Heart left ventricle (tissue), 16 donors: ENCODE results near the gene RABEP2. TPM values are rescaled to one million over a fixed set of nuclear protein-coding genes. Genes with fewer than 3 reads are reported as not detected.
"Not testable (repeated sequence)": the region's sequence is repeated elsewhere in the genome, so short reads cannot be mapped to it uniquely, and the experiment has no call there.

ENCODE experiments used
- ATAC-seq, 4 donors: fragments of 200-7000 bp; cut with Tn5 transposase; one replicate each; pipeline ENCODE4 v1.9.1; 2020 to 2022; ENCODE audit warnings: moderate library complexity in 4 of 4, mild to moderate bottlenecking in 3 of 4, moderate number of reproducible peaks in 1 of 4
- DNase-seq, 5 donors: peaks; one replicate each; pipeline ENCODE4 v3.0.0-alpha.2; 2020
- H3K27ac ChIP-seq, 12 donors: fragments of 200-600 bp; sonication (generic) in 4 of 12; one replicate each; pipeline versions ENCODE4 v1.5.0 to v1.8.0; 2016 to 2022; ENCODE audit warnings: mild to moderate bottlenecking in 2 of 12
- H3K27me3 ChIP-seq, 9 donors: fragments of 200-600 bp; sonication (generic) in 2 of 9; one replicate each; pipeline versions ENCODE4 v1.5.1 to v1.8.0; 2016 to 2022; ENCODE audit warnings: mild to moderate bottlenecking in 3 of 9
- H3K36me3 ChIP-seq, 9 donors: fragments of 200-600 bp; sonication (generic) in 2 of 9; one replicate each; pipeline versions ENCODE4 v1.5.0 to v1.8.0; 2018 to 2022; ENCODE audit warnings: mild to moderate bottlenecking in 2 of 9
- H3K4me1 ChIP-seq, 12 donors: fragments of 200-600 bp; sonication (generic) in 4 of 12; one replicate each; pipeline versions ENCODE4 v1.5.0 to v1.8.0; 2016 to 2022; ENCODE audit warnings: mild to moderate bottlenecking in 3 of 12
- H3K4me3 ChIP-seq, 12 donors: fragments of 200-600 bp; sonication (generic) in 4 of 12; one replicate each; pipeline versions ENCODE4 v1.5.0 to v1.8.0; 2017 to 2022; ENCODE audit warnings: mild to moderate bottlenecking in 9 of 12, moderate library complexity in 4 of 12
- H3K9me3 ChIP-seq, 12 donors: fragments of 200-600 bp; sonication (generic) in 4 of 12; one replicate each; pipeline versions ENCODE4 v1.5.0 to v1.8.0; 2016 to 2022; ENCODE audit warnings: mild to moderate bottlenecking in 1 of 12
- POLR2A ChIP-seq, 2 donors: fragments of 450-650 bp; IDR thresholded peaks; one replicate each; pipeline ENCODE4 v1.6.1; 2017; ENCODE audit warnings: antibody characterized with exemption in 2 of 2, mild to moderate bottlenecking in 2 of 2, moderate library complexity in 2 of 2
- WGBS, 4 donors: extraction: QIAGEN DNeasy Blood & Tissue Kit in 2 of 4; methylation state at CpG; one replicate each; pipeline versions ENCODE4 v1.1.5 to v1.1.7; 2013 to 2018; 5-methylcytosine and 5-hydroxymethylcytosine counted together
- intact Hi-C, 10 donors: fragments of 100-400 bp; cut with DNase I; formaldehyde crosslinking; loops; one replicate each; pipeline versions ENCODE4 v1.11.1 to v1.14.2; 2022
- polyA plus RNA-seq, 2 donors: library from polyadenylated mRNA; stranded (reverse); fragments of 200-250 nt; gene quantifications; one replicate each; pipeline ENCODE4 v1.2.3, GENCODE V29; 2013
- total RNA-seq, 9 donors: library from RNA; depleted of rRNA in 2 of 9; stranded (reverse); fragments of >200 nt in 2 of 9; fragmentation: NEBNext Ultra II Directional in 3 of 9; extraction: Animal tissue kit (Norgen Biotek cat#: 25700) in 3 of 9; gene quantifications; one replicate each; pipeline versions ENCODE4 v1.1.0 to v1.2.4, GENCODE V29; 2016 to 2023
- TF ChIP-seq, protein P1 (sequence below), 12 donors: fragments of 200-600 bp; sonication (generic) in 4 of 12; IDR thresholded peaks; one replicate each; pipeline versions ENCODE4 v1.5.0 to v1.8.0; 2018 to 2022; ENCODE audit warnings: antibody characterized with exemption in 12 of 12, mild to moderate bottlenecking in 5 of 12
- donor health status: ischemic (EF 13 %, LVEDD 7.1; RV severe dilation, severe dysfunction).
- donor health status: healthy with polysubstance abuse.
- donor health status: DM: no; HTN: yes; CAD: no.
- donor health status: DM: no; HTN: no; CAD: no.
- donor health status: ischemic (EF 25% LVEDD 6.9; RV normal size, moderate dysfunction).
- donor health status: ischemic (EF 25% LVEDD 5.7; RV mildly dilated, moderate dysfunction).
- donor health status: healthy.
- donor health status: DM: yes; HTN: yes; CAD: no.
- donor health status: ischemic (EF 35%, LVEDD 5.7; RV mildly dilated, moderate dysfunction).
- donor health status: nonischemic (EF 11% LVEDD 7.7; RV severe dilation, severe dysfunction).
- donor health status: DM: yes; HTN: yes; CAD: no.
- donor health status: PGD.
- donor health status: ischemic (EF 29% LVEDD 5.4; RV normal size, mild dysfunction).
- donor health status: nonischemic (EF 23%, LVEDD 6.1; RV moderate dilation, normal function).

Gene RABEP2
- total and polyA plus RNA-seq, 11 donors, result 10.2 to 31.1 (median 14.9) TPM

DNA sequence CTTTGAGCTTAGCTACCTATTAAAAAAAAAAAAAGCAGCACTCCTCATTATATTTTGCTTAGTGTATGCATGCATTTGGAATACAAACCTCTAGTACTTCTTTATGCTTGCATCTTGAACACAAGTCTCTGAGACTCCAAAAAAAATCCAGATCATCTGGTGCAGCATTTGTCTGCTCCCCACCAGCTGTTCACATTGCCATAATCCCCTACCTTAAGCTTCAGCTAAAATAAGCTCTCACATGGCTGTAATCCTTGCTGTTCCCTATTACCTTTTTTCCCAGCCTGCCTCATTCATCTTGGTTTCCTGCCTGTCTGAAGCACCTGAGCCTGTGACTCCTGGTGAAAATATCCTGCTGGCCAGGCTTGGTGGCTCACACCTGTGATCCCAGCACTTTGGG lies 18.2 kb upstream of the RABEP2 start:
- no peak overlapping the region for H3K27ac ChIP-seq
- no peak for TF ChIP-seq POLR2A (IDR thresholded peaks at IDR 0.05)
- TF ChIP-seq, protein P1, sequence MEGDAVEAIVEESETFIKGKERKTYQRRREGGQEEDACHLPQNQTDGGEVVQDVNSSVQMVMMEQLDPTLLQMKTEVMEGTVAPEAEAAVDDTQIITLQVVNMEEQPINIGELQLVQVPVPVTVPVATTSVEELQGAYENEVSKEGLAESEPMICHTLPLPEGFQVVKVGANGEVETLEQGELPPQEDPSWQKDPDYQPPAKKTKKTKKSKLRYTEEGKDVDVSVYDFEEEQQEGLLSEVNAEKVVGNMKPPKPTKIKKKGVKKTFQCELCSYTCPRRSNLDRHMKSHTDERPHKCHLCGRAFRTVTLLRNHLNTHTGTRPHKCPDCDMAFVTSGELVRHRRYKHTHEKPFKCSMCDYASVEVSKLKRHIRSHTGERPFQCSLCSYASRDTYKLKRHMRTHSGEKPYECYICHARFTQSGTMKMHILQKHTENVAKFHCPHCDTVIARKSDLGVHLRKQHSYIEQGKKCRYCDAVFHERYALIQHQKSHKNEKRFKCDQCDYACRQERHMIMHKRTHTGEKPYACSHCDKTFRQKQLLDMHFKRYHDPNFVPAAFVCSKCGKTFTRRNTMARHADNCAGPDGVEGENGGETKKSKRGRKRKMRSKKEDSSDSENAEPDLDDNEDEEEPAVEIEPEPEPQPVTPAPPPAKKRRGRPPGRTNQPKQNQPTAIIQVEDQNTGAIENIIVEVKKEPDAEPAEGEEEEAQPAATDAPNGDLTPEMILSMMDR (IDR thresholded peaks at IDR 0.05), result no peak
- intact Hi-C loops, result loop anchor here in 4 of 10 donors (5.0 kb wide), 4 partner anchors 61 to 96 kb away; partner anchors contain the start of genes ATP2A1 (in 2 of the 4) and TUFM (in 1 of the 4)

DNA sequence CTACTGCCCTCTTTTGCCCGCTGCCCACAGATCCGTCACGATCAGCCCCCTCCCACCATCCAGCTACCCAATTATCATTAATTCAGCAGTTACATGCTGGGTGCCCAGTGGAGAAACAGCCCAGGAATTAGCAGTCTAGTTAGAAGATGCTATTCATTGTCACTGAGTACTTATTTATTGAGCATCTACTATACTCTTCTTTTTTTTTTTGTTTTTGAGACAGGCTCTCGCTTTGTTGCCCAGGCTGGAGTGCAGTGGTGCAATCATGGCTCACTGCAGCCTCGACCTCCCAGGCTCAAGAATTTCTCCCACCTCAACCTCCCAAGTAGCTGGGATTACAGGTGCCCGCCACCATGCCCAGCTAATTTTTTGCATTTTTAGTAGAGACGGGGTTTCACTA lies 14.8 kb upstream of the RABEP2 start:
- not testable (repeated sequence) for H3K4me3 ChIP-seq, H3K36me3 ChIP-seq, H3K27ac ChIP-seq, H3K27me3 ChIP-seq, H3K9me3 ChIP-seq, DNase-seq, ATAC-seq
- WGBS, 4 donors, result 89 to 95% (median 92%) methylated on average over 7 of the region's 7 CpGs
- intact Hi-C loops, result loop anchor here in 4 of 10 donors (5.0 kb wide), 5 partner anchors 53 to 93 kb away; partner anchors contain the start of genes ATP2A1 (in 2 of the 4) and TUFM (in 1 of the 4)
- peaks cover 0 to 12% (median 0%) of the 10 kb centered on the region in 12 donors for H3K4me1 ChIP-seq

More for the DNA sequence above, 18.2 kb upstream of the RABEP2 start:
- Histone ChIP-seq H3K4me1 (peaks cover 0 to 14% (median 6%) of the 10 kb centered on the region in 12 donors), H3K36me3 (no peaks in the 10 kb centered on the region), H3K4me3 (no peak overlapping the region), H3K9me3 (no peaks in the 10 kb centered on the region), H3K27me3 (no peaks in the 10 kb centered on the region)
- DNase-seq (no peak), ATAC-seq (no peak)

DNA sequence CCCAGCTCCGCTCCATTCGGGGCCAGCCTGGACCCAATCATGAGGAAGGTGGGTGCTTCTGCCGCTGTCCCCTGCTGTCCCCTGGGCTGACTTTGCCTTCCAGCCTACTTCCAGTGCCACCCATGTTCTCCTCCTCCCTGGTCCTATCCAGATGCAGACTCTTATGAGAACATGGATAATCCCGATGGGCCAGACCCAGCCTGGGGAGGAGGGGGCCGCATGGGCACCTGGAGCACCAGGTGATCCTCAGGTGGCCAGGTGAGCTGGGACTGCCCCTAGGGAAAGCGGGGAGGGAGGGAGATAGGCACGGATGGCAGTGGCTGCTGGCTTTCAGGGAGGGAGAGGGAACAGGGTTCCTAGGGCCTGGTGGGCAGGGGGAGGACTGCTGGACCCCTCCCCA lies 13.7 kb upstream of the RABEP2 start:
- WGBS, 4 donors, result 80 to 91% (median 87%) methylated on average over 7 of the region's 7 CpGs

DNA sequence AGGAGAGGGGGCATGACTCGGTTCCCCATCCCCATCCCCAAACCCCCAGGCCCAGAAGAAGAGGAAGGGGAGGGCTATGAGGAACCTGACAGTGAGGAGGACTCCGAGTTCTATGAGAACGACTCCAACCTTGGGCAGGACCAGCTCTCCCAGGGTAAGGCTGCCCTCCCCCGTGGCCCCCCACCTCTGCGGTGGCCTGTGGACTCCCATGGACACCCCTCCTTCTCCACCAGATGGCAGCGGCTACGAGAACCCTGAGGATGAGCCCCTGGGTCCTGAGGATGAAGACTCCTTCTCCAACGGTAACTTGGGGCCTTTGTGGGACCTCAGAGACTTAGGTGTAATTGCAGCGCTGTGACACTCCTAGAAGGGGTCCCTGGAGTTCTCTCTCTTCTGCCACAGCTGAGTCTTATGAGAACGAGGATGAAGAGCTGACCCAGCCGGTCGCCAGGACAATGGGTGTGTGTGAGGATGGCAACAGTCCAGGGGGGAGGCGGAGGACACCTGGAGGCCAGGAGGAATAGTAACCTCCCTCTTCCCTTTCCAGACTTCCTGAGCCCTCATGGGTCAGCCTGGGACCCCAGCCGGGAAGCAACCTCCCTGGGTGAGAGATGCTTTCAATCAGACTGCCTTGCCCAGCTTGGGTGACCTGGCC lies 12.3 kb upstream of the RABEP2 start:
- Histone ChIP-seq H3K36me3 (no peaks in the 10 kb centered on the region), H3K27ac (no peak overlapping the region), H3K9me3 (no peaks in the 10 kb centered on the region), H3K4me3 (no peak overlapping the region), H3K27me3 (no peaks in the 10 kb centered on the region), H3K4me1 (peaks cover 0 to 12% (median 0%) of the 10 kb centered on the region in 12 donors)
- intact Hi-C loops, result loop anchor here in 1 of 10 donors (5.0 kb wide), 1 partner anchor 50 kb away; no protein-coding TSS in a partner anchor
- ATAC-seq (no peak), DNase-seq (no peak)
- WGBS, 4 donors, result 73 to 82% (median 77%) methylated on average over 11 to 14 of the region's 14 CpGs
- TF ChIP-seq, protein P1 (IDR thresholded peaks at IDR 0.05), result no peak
- TF ChIP-seq POLR2A (IDR thresholded peaks at IDR 0.05), result no peak

More for the DNA sequence above, 13.7 kb upstream of the RABEP2 start:
- TF ChIP-seq, protein P1 (IDR thresholded peaks at IDR 0.05), result no peak
- no peak for TF ChIP-seq POLR2A (IDR thresholded peaks at IDR 0.05)
- no peaks in the 10 kb centered on the region for H3K9me3 ChIP-seq
- H3K27me3 ChIP-seq, result no peaks in the 10 kb centered on the region
- ATAC-seq (no peak), DNase-seq (no peak)
- no peaks in the 10 kb centered on the region for H3K36me3 ChIP-seq
- no peak overlapping the region for H3K27ac ChIP-seq
- no peak overlapping the region for H3K4me3 ChIP-seq
- H3K4me1 ChIP-seq, result peaks cover 0 to 12% (median 0%) of the 10 kb centered on the region in 12 donors
- intact Hi-C loops, result loop anchor here in 1 of 10 donors (5.0 kb wide), 1 partner anchor 51 kb away; no protein-coding TSS in a partner anchor
